SK-N-SH treated with all-trans-retinoic acid at 6 μM for 48 hours (cell line): ENCODE data around the gene UCKL1.

Experiments used
- ATAC-seq: fragments of 200-7000 bp; cut with Tn5 transposase; 3 replicates; pipeline ENCODE4 v1.9.1; 2020; ENCODE audit warnings: mild to moderate bottlenecking, moderate library complexity
- ARNTL ChIP-seq: fragments of 450-650 bp; formaldehyde crosslinking; IDR thresholded peaks from 2 replicates; pipeline ENCODE4 v1.5.0; 2020; ENCODE audit warnings: low read depth, mild to moderate bottlenecking, moderate library complexity, borderline replicate concordance
- BACH2 ChIP-seq: fragments of 250-450 bp; sonication (Bioruptor Pico); IDR thresholded peaks from 2 replicates; pipeline ENCODE4 v1.9.0; 2021; ENCODE audit warnings: mild to moderate bottlenecking, borderline replicate concordance
- CREB5 ChIP-seq: fragments of 250-450 bp; sonication (Bioruptor Pico); IDR thresholded peaks from 2 replicates; pipeline ENCODE4 v1.5.1; 2020; ENCODE audit warnings: low read depth, mild to moderate bottlenecking, moderate library complexity
- CSDC2 ChIP-seq: fragments of 250-450 bp; sonication (Bioruptor Pico); IDR thresholded peaks from 2 replicates; pipeline ENCODE4 v1.5.0; 2020; ENCODE audit warnings: mild to moderate bottlenecking, moderate library complexity
- CSRNP3 ChIP-seq: fragments of 250-450 bp; sonication (Bioruptor Pico); IDR thresholded peaks from 2 replicates; pipeline ENCODE4 v1.5.1; 2021; ENCODE audit warnings: mild to moderate bottlenecking, moderate library complexity
- ESRRG ChIP-seq: fragments of 250-450 bp; sonication (Bioruptor Pico); IDR thresholded peaks from 2 replicates; pipeline ENCODE4 v1.6.1; 2021; ENCODE audit warnings: mild to moderate bottlenecking
- GLIS3 ChIP-seq: fragments of 250-450 bp; sonication (Bioruptor Pico); IDR thresholded peaks from 2 replicates; pipeline ENCODE4 v1.5.0; 2020; ENCODE audit warnings: mild to moderate bottlenecking, moderate library complexity
- ISL1 ChIP-seq: fragments of 250-450 bp; sonication (Bioruptor Pico); IDR thresholded peaks from 2 replicates; pipeline ENCODE4 v2.1.2; 2022; ENCODE audit warnings: mild to moderate bottlenecking, moderate library complexity
- OSR1 ChIP-seq: fragments of 250-450 bp; sonication (Bioruptor Pico); IDR thresholded peaks from 2 replicates; pipeline ENCODE4 v1.8.0; 2022; ENCODE audit warnings: moderate library complexity, mild to moderate bottlenecking, inconsistent platforms
- PATZ1 ChIP-seq: fragments of 250-450 bp; sonication (Bioruptor Pico); IDR thresholded peaks from 2 replicates; pipeline ENCODE4 v1.8.0; 2020; ENCODE audit warnings: mild to moderate bottlenecking, moderate library complexity, borderline replicate concordance
- POU6F1 ChIP-seq: fragments of 250-450 bp; sonication (Bioruptor Pico); IDR thresholded peaks from 2 replicates; pipeline ENCODE4 v1.8.0; 2021; ENCODE audit warnings: low read depth, mild to moderate bottlenecking, moderate library complexity, borderline replicate concordance
- SNAI2 ChIP-seq: fragments of 250-450 bp; sonication (Bioruptor Pico); IDR thresholded peaks from 2 replicates; pipeline ENCODE4 v1.5.0; 2020; ENCODE audit warnings: mild to moderate bottlenecking, moderate library complexity
- TCF4 ChIP-seq: fragments of 250-450 bp; sonication (Bioruptor Pico); IDR thresholded peaks from 2 replicates; pipeline ENCODE4 v1.8.0; 2021; ENCODE audit warnings: mild to moderate bottlenecking, moderate library complexity, borderline replicate concordance
- TOX ChIP-seq: fragments of 250-450 bp; sonication (Bioruptor Pico); IDR thresholded peaks from 2 replicates; pipeline ENCODE4 v1.8.0; 2021; ENCODE audit warnings: mild to moderate bottlenecking, moderate library complexity, borderline replicate concordance
- TSHZ2 ChIP-seq: fragments of 250-450 bp; sonication (Bioruptor Pico); IDR thresholded peaks from 2 replicates; pipeline ENCODE4 v1.5.0; 2020; ENCODE audit warnings: mild to moderate bottlenecking, moderate library complexity
- ZC3H10 ChIP-seq: fragments of 250-450 bp; sonication (Bioruptor Pico); IDR thresholded peaks from 2 replicates; pipeline ENCODE4 v1.5.1; 2021; ENCODE audit warnings: mild to moderate bottlenecking, moderate library complexity
- ZFP3 ChIP-seq: fragments of 250-450 bp; sonication (Bioruptor Pico); IDR thresholded peaks from 2 replicates; pipeline ENCODE4 v1.5.0; 2020; ENCODE audit warnings: mild to moderate bottlenecking, moderate library complexity
- ZFP30 ChIP-seq: fragments of 450-650 bp; formaldehyde crosslinking; IDR thresholded peaks from 2 replicates; pipeline ENCODE4 v1.5.0; 2022; ENCODE audit warnings: mild to moderate bottlenecking, moderate library complexity
- ZNF565 ChIP-seq: fragments of 450-650 bp; formaldehyde crosslinking; conservative IDR thresholded peaks from 2 replicates; pipeline ENCODE4 v1.5.0; 2020; ENCODE audit warnings: low read depth, mild to moderate bottlenecking, moderate library complexity
- ZNF70 ChIP-seq: fragments of 450-650 bp; formaldehyde crosslinking; IDR thresholded peaks from 2 replicates; pipeline ENCODE4 v1.5.0; 2020; ENCODE audit warnings: mild to moderate bottlenecking, moderate library complexity

Gene UCKL1

GRCh38 chr20:63945031-63945658 lies 11.1 kb downstream of the UCKL1 start:
- TF ChIP-seq ESRRG (CRISPR knock-in tag) (no peak), OSR1 (CRISPR knock-in tag) (no peak), CREB5 (no peak), SNAI2 (CRISPR knock-in tag) (no peak), ARNTL (no peak), BACH2 (CRISPR knock-in tag) (no peak), ZNF565 (CRISPR knock-in tag) (no peak), TSHZ2 (CRISPR knock-in tag) (no peak), TCF4 (CRISPR knock-in tag) (no peak), CSRNP3 (no peak), ISL1 (CRISPR knock-in tag) (no peak), ZFP3 (CRISPR knock-in tag) (no peak), CSDC2 (CRISPR knock-in tag) (no peak), POU6F1 (CRISPR knock-in tag) (no peak), ZFP30 (CRISPR knock-in tag) (no peak), ZNF70 (no peak)
- ATAC-seq, result no peak

- no peak for ATAC-seq
- TF ChIP-seq ARNTL, result no peak
- TF ChIP-seq ZFP30 (CRISPR knock-in tag), result no peak
- TF ChIP-seq OSR1 (CRISPR knock-in tag), result no peak
- no peak for TF ChIP-seq ZC3H10 (CRISPR knock-in tag)
- TF ChIP-seq GLIS3 (CRISPR knock-in tag), result no peak
- TF ChIP-seq TCF4 (CRISPR knock-in tag), result no peak
- no peak for TF ChIP-seq BACH2 (CRISPR knock-in tag)
- TF ChIP-seq PATZ1 (CRISPR knock-in tag), result no peak
- TF ChIP-seq ZFP3 (CRISPR knock-in tag), result no peak
These were observed 11.9 kb downstream of the UCKL1 start for GRCh38 chr20:63944078-63944941.

- TF ChIP-seq TOX (CRISPR knock-in tag), result no peak
- no peak for TF ChIP-seq SNAI2 (CRISPR knock-in tag)
- no peak for TF ChIP-seq ZC3H10 (CRISPR knock-in tag)
- no peak for TF ChIP-seq CSDC2 (CRISPR knock-in tag)
These were observed 12.5 kb downstream of the UCKL1 start for GRCh38 chr20:63943808-63944077.

More at GRCh38 chr20:63943808-63944077, 12.5 kb downstream of the UCKL1 start:
- ATAC-seq, result no peak
